ENCODE measurements around the gene CYGB. TPM values are rescaled to one million over a fixed set of nuclear protein-coding genes. Genes with fewer than 3 reads are reported as not detected.

Gene CYGB
- total and polyA plus RNA-seq, 9 of the 15 experiments (the other 6 are each of a cell fraction or from before 2014, with no cell fraction given): 0.08 to 0.95 (median 0.18) TPM; not detected in 5

GRCh38 chr17:76519048-76519966 lies 18.2 kb downstream of the CYGB start:
- no peak for FAIRE-seq
- H3K9ac ChIP-seq (ENCODE audit: insufficient read depth in 1 of 2, low read depth in 2 of 2, low read length in 2 of 2): no peak overlapping the region; a peak in 1 of 4 replicates
- ChIA-PET POLR2A (no interaction called here), CTCF (ENCODE audit: low intra/inter-chr PET ratio) (interaction anchor here (0.6 kb wide), 2 partner anchors 110 to 569 kb away, joined by 3 read pairs; no protein-coding TSS in a partner anchor)
- DNase-seq (ENCODE audit: extremely low read depth in 1 of 4, low spot score in 3 of 4): no peak
- H3K79me2 ChIP-seq (ENCODE audit: control insufficient read depth, insufficient read depth, low read length): no peaks in the 10 kb centered on the region
- no peaks in the 10 kb centered on the region for H4K20me1 ChIP-seq (replicated peaks; ENCODE audit: control insufficient read depth, insufficient read depth, low read length)
- peaks cover 11 to 21% of the 10 kb centered on the region in 2 experiments; a peak in 4 of 5 replicates for H3K4me1 ChIP-seq (replicated peaks in 1 of 2; ENCODE audit: control insufficient read depth in 2 of 2, insufficient read depth in 2 of 2, low read length in 2 of 2)
- BruUV-seq (replicated peaks): no TSS peak
- ATAC-seq: no peak
- H3K4me2 ChIP-seq (ENCODE audit: insufficient read depth, low read length): no peak overlapping the region
- intact Hi-C loops (cut with micrococcal nuclease) (no loop called here), in situ Hi-C loops (cut with MboI) (no loop called here)
- 32% methylated on average over 13 of the region's 15 CpGs for WGBS (ENCODE audit: insufficient coverage, low coverage, missing lambda C conversion rate)
- H3K9me3 ChIP-seq (replicated peaks; ENCODE audit: control insufficient read depth, insufficient read depth, low read depth, low read length): no peaks in the 10 kb centered on the region
- H3K9me1 ChIP-seq (ENCODE audit: control insufficient read depth, insufficient read depth, low read length): no peaks in the 10 kb centered on the region
- H3K4me3 ChIP-seq: no peak overlapping the region
- no peak overlapping the region for H3K27ac ChIP-seq (ENCODE audit: extremely low read depth, low read depth, low read length)
- H3K36me3 ChIP-seq (ENCODE audit: control insufficient read depth, insufficient read depth, low read length): no peaks in the 10 kb centered on the region
- no peak overlapping the region for H2AFZ ChIP-seq (ENCODE audit: low read depth, low read length)
- no peaks in the 10 kb centered on the region for H3K27me3 ChIP-seq (ENCODE audit: control insufficient read depth in 2 of 2, insufficient read depth in 2 of 2, low read length in 2 of 2)
- no peak for TF ChIP-seq SMAD4 (CRISPR knock-in tag; conservative IDR thresholded peaks at IDR 0.05)
- no peak for TF ChIP-seq HOXB6 (CRISPR knock-in tag; IDR thresholded peaks at IDR 0.05; ENCODE audit: borderline replicate concordance)
- TF ChIP-seq ZFPM2 (CRISPR knock-in tag; IDR thresholded peaks at IDR 0.05): no peak
- no peak for TF ChIP-seq ZNF639 (CRISPR knock-in tag; conservative IDR thresholded peaks at IDR 0.05 in 1 of 2, IDR thresholded peaks at IDR 0.05 in 1 of 2)
- no peak for TF ChIP-seq ZFX (CRISPR knock-in tag; IDR thresholded peaks at IDR 0.05)
- no peak for TF ChIP-seq JUND (IDR thresholded peaks at IDR 0.05; ENCODE audit: borderline replicate concordance, low read depth, low read length)
- no peak for TF ChIP-seq JUND (tag; IDR thresholded peaks at IDR 0.05; ENCODE audit: borderline replicate concordance, low read depth, low read length)
- TF ChIP-seq ELF2 (CRISPR knock-in tag; IDR thresholded peaks at IDR 0.05): no peak
- TF ChIP-seq HINFP (tag; conservative IDR thresholded peaks at IDR 0.05; ENCODE audit: low read depth): no peak
- no peak for TF ChIP-seq ZNF449 (CRISPR knock-in tag; IDR thresholded peaks at IDR 0.05)
- TF ChIP-seq EP400 (IDR thresholded peaks at IDR 0.05): no peak
- TF ChIP-seq ZBTB7A (IDR thresholded peaks at IDR 0.05; ENCODE audit: borderline replicate concordance, control insufficient read depth, low read depth, low read length): no peak
- no peak for TF ChIP-seq TAL1 (IDR thresholded peaks at IDR 0.05)

Data from K562 (cell line).